Tibial nerve (tissue), 4 donors: ENCODE measurements around the gene DNAJB9.

Experiments used
- CTCF ChIP-seq, 5 experiments: fragments of 200-600 bp in 3 of 5; fragments of 450-650 bp in 2 of 5; sonication (generic) in 3 of 5; IDR thresholded peaks; one replicate each; pipeline ENCODE4 v1.5.1; 2016 to 2019; ENCODE audit warnings: antibody characterized with exemption in 5 of 5, mild to moderate bottlenecking in 3 of 5, moderate library complexity in 2 of 5
- EP300 ChIP-seq, 2 donors: sonication (generic); formaldehyde crosslinking; IDR thresholded peaks; one replicate each; pipeline ENCODE4 v1.6.1; 2017; ENCODE audit warnings: antibody characterized with exemption in 2 of 2, mild to moderate bottlenecking in 1 of 2
- POLR2A ChIP-seq, 2 donors: fragments of 450-650 bp; IDR thresholded peaks; one replicate each; pipeline ENCODE4 v1.6.1; 2017; ENCODE audit warnings: antibody characterized with exemption in 2 of 2, mild to moderate bottlenecking in 2 of 2, moderate library complexity in 2 of 2

DNA sequence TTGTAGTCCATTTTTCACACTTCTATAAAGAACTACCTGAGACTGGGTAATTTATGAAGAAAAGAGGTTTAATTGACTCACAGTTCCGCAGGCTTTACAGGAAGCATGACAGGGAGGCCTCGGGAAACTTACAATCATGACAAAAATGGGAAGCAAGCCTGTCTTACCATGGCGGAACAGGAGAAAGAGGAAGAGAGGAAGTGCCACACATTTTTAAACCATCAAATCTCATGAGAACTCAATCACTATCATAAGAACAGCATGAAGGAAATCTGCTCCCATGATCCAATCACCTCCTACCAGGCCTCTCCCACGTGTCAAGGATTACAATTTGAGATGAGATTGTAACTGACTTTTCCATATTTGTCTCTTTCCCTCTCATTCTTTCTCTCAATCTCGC lies 34.4 kb upstream of the DNAJB9 start:
- TF ChIP-seq CTCF (IDR thresholded peaks at IDR 0.05) = no peak
- TF ChIP-seq POLR2A (IDR thresholded peaks at IDR 0.05) = no peak
- no peak for TF ChIP-seq EP300 (IDR thresholded peaks at IDR 0.05)
